HepG2 (cell line): ENCODE data around the gene MEIOB. TPM values are rescaled to one million over a fixed set of nuclear protein-coding genes. Genes with fewer than 3 reads are reported as not detected.

ENCODE experiments used
- CBX1 ChIP-seq: IDR thresholded peaks from one replicate; pipeline ENCODE4 v1.6.1; 2016; ENCODE audit warnings: antibody characterized with exemption, low read depth
- DR1 ChIP-seq: sonication (generic); formaldehyde crosslinking; IDR thresholded peaks from 2 replicates; pipeline ENCODE4 v1.8.0; 2021; ENCODE audit warnings: mild to moderate bottlenecking, missing genetic modification reagents, inconsistent platforms
- EED ChIP-seq: sonication (generic); formaldehyde crosslinking; IDR thresholded peaks from 2 replicates; pipeline ENCODE4 v1.5.0; 2020; ENCODE audit warnings: mild to moderate bottlenecking, missing genetic modification reagents
- FOXJ3 ChIP-seq: sonication (generic); formaldehyde crosslinking; IDR thresholded peaks from 2 replicates; pipeline ENCODE4 v1.4.0; 2020; ENCODE audit warnings: missing genetic modification reagents, mild to moderate bottlenecking, borderline replicate concordance
- HINFP ChIP-seq: sonication (generic); formaldehyde crosslinking; IDR thresholded peaks from 2 replicates; pipeline ENCODE4 v1.4.0; 2020; ENCODE audit warnings: low read depth, mild to moderate bottlenecking, missing genetic modification reagents
- HNF1B ChIP-seq: sonication (generic); formaldehyde crosslinking; IDR thresholded peaks from 2 replicates; pipeline ENCODE4 v1.5.1; 2020; ENCODE audit warnings: mild to moderate bottlenecking, moderate library complexity, missing genetic modification reagents
- HNRNPUL1 ChIP-seq: fragments of 200-400 bp; formaldehyde crosslinking; IDR thresholded peaks from 2 replicates; pipeline ENCODE4 v1.6.1; 2017; ENCODE audit warnings: low read depth, mild to moderate bottlenecking, low read length, moderate library complexity
- MXI1 ChIP-seq: IDR thresholded peaks from 3 replicates; pipeline ENCODE4 v1.6.1; 2012; ENCODE audit warnings: low read depth, low read length, inconsistent platforms, borderline replicate concordance
- THAP7 ChIP-seq: sonication (generic); formaldehyde crosslinking; IDR thresholded peaks from 2 replicates; pipeline ENCODE4 v1.8.1; 2023; ENCODE audit warnings: mild to moderate bottlenecking, missing genetic modification reagents
- TOPORS ChIP-seq: sonication (generic); formaldehyde crosslinking; IDR thresholded peaks from 2 replicates; pipeline ENCODE4 v1.8.0; 2023; ENCODE audit warnings: mild to moderate bottlenecking, missing genetic modification reagents
- ZNF280B ChIP-seq: sonication (generic); formaldehyde crosslinking; IDR thresholded peaks from 2 replicates; pipeline ENCODE4 v1.5.0; 2020; ENCODE audit warnings: missing genetic modification reagents, mild to moderate bottlenecking, borderline replicate concordance
- ZNF33B ChIP-seq: sonication (generic); formaldehyde crosslinking; IDR thresholded peaks from 2 replicates; pipeline ENCODE4 v1.5.1; 2020; ENCODE audit warnings: mild to moderate bottlenecking, missing genetic modification reagents
- ZNF407 ChIP-seq: sonication (generic); formaldehyde crosslinking; IDR thresholded peaks from one replicate; pipeline ENCODE4 v1.5.1; 2020; ENCODE audit warnings: mild to moderate bottlenecking, missing genetic modification reagents; ENCODE audit errors: not compliant biosample characterization
- ZNF737 ChIP-seq: sonication (generic); formaldehyde crosslinking; IDR thresholded peaks from 2 replicates; pipeline ENCODE4 v1.5.0; 2020; ENCODE audit warnings: missing genetic modification reagents, mild to moderate bottlenecking, borderline replicate concordance
- polyA plus RNA-seq, 8 experiments: library from polyadenylated mRNA; depleted of rRNA in 3 of 8; stranded (reverse) in 7 of 8; unstranded in 1 of 8; fragments of >200 nt; fragmentation: Illumina TruSeq in 4 of 8; extraction: Trizol in 4 of 8; gene quantifications; 2 replicates each; pipeline versions ENCODE4 v1.2.1 to v1.2.3, GENCODE V29; 2011 to 2016; ENCODE audit warnings: low read depth in 4 of 8, missing spikeins in 1 of 8, mixed read lengths in 1 of 8; ENCODE audit not compliant: insufficient read depth in 1 of 8
- total RNA-seq, 5 experiments: library from RNA; depleted of rRNA; stranded (reverse); fragments of >200 nt; fragmentation: Illumina TruSeq; extraction: Trizol; gene quantifications; 2 replicates each; pipeline ENCODE4 v1.2.3, GENCODE V29; 2016; ENCODE audit warnings: low read depth in 1 of 5

MEIOB gene
- total and polyA plus RNA-seq, 2 of the 13 experiments (the other 11 are each of a cell fraction or from before 2014, with no cell fraction given): 0.17 TPM; not detected in 1

- TF ChIP-seq CBX1: no peak
- no peak for TF ChIP-seq TOPORS (CRISPR knock-in tag)
- TF ChIP-seq ZNF737 (CRISPR knock-in tag): no peak
- TF ChIP-seq HNRNPUL1: no peak
- TF ChIP-seq HNF1B (CRISPR knock-in tag): 0 out of 2 replicates have a peak, but pooled peaks have one; percentile 3
- no peak for TF ChIP-seq THAP7 (CRISPR knock-in tag)
- no peak for TF ChIP-seq FOXJ3
- no peak for TF ChIP-seq DR1
- no peak for TF ChIP-seq HINFP (CRISPR knock-in tag)
- no peak for TF ChIP-seq ZNF33B (CRISPR knock-in tag)
- TF ChIP-seq MXI1: no peak
- TF ChIP-seq EED (CRISPR knock-in tag): 0 out of 2 replicates have a peak, but pooled peaks have one; percentile 17
- 0 out of 2 replicates have a peak, but pooled peaks have one; percentile 25 for TF ChIP-seq ZNF280B
- TF ChIP-seq ZNF407: no peak
These were observed 76.9 kb downstream of the MEIOB start (continued) for GRCh38 chr16:1794908-1795666.
